ENCODE measurements around the gene ZBTB20.

Gene ZBTB20

DNA sequence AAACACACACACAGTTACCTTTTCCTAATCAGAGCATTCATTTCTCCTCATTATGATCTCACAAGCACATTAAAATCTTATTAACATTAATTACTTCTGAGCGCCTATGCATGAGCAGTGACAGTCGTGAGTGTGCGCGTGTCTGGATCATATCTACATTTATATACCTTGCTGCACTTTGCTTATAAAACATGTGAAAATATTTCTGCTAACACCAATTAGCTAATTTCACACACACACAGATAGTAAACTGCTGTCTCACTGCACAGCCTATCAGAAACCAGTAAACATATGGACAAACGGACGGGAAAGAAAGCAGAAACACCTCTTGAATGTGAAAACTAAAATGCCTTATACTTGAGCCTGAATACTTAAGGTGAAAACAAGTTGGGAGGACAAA lies 64.8 kb downstream of the ZBTB20 start:
- TF ChIP-seq, protein P1, sequence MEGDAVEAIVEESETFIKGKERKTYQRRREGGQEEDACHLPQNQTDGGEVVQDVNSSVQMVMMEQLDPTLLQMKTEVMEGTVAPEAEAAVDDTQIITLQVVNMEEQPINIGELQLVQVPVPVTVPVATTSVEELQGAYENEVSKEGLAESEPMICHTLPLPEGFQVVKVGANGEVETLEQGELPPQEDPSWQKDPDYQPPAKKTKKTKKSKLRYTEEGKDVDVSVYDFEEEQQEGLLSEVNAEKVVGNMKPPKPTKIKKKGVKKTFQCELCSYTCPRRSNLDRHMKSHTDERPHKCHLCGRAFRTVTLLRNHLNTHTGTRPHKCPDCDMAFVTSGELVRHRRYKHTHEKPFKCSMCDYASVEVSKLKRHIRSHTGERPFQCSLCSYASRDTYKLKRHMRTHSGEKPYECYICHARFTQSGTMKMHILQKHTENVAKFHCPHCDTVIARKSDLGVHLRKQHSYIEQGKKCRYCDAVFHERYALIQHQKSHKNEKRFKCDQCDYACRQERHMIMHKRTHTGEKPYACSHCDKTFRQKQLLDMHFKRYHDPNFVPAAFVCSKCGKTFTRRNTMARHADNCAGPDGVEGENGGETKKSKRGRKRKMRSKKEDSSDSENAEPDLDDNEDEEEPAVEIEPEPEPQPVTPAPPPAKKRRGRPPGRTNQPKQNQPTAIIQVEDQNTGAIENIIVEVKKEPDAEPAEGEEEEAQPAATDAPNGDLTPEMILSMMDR (IDR thresholded peaks at IDR 0.05; ENCODE audit: borderline replicate concordance, control extremely low read depth, extremely low read depth, insufficient read depth, missing control alignments), result no peak
- in situ Hi-C loops (cut with MboI; ENCODE audit: low sequenced_read_pairs, unreplicated experiment), result loop anchor here (25.0 kb wide), 1 partner anchor 245 kb away; no protein-coding TSS in a partner anchor
- DNase-seq (ENCODE audit: low spot score), result no peak

DNA sequence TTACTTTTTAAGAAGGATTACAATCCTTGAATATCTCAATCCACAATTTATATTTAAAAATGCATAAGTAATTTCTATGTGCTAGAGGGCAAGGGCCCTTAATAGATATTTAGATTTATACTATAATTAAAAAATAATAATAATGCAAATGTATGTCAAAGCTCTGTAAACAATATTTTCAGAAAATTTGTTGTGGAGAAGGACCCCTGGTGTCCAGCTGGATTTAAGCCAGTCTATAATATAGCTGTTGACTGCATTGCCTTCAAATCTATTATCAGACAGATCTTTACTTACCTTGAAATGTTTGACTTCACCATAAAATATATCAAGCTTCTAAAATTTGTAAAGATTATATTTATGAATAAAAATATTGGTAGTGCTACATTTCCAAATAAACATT lies 65.6 kb downstream of the ZBTB20 start:
- TF ChIP-seq, protein P1 (IDR thresholded peaks at IDR 0.05; ENCODE audit: borderline replicate concordance, control extremely low read depth, extremely low read depth, insufficient read depth, missing control alignments), result no peak
- DNase-seq (ENCODE audit: low spot score), result no peak
- in situ Hi-C loops (cut with MboI; ENCODE audit: low sequenced_read_pairs, unreplicated experiment), result loop anchor here (25.0 kb wide), 1 partner anchor 244 kb away; no protein-coding TSS in a partner anchor

DNA sequence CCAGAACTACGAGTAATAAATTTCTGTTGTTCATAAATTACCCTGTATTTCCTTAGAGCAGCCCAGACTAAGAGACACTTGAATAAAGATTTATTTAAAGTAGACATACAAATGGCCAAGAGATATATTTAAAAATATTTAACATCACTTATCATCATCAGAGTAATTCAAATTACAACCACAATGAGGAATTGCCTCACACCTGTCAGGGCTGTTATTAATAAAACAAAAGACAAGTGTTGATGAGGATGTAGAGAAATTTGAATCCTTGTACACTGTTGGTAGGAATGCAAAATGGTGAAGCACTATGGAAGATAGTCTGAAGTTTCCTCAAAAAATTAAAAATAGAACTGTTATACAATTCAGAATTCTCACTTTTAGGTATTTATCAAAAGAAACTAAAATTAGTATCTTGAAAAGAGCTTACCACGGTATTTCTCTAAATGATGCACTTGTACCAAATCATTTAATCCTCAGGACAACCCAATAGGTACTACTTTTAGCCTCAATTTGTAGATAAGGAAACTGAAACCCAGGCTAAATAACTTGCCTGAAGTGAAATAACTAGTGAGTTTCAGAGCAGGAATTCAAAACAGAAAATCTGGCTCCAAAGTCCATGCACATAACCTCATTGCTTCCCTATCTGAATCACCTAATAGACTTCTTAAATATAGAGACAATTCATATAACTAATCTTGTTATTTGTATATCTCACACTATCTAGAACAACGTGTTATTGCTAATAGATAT lies 69.4 kb downstream of the ZBTB20 start:
- TF ChIP-seq, protein P1 (IDR thresholded peaks at IDR 0.05; ENCODE audit: borderline replicate concordance, control extremely low read depth, extremely low read depth, insufficient read depth, missing control alignments), result no peak
- no peak for DNase-seq (ENCODE audit: low spot score)
- in situ Hi-C loops (cut with MboI; ENCODE audit: low sequenced_read_pairs, unreplicated experiment), result loop anchor here (25.0 kb wide), 1 partner anchor 240 kb away; no protein-coding TSS in a partner anchor

DNA sequence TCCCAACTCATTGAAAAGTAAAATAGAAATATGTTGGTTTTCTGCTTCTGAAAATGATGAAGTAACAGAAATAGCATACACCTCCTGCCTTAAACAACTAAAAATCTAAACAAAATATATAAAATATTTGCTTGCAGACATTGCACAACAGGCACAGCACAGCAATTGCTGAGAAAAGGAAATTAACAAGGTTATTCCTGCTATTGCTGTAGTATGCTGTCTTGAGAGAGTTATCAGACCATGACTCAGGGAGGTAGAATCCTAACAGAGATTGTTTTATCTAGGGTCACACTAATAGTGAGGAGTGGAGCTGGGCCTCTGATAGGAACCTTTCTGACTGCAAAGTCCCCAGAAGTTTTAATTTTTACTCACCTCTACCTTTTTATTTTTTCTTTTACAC lies 72.6 kb downstream of the ZBTB20 start:
- in situ Hi-C loops (cut with MboI; ENCODE audit: low sequenced_read_pairs, unreplicated experiment), result no loop called here
- DNase-seq (ENCODE audit: low spot score), result no peak
- TF ChIP-seq, protein P1 (IDR thresholded peaks at IDR 0.05; ENCODE audit: borderline replicate concordance, control extremely low read depth, extremely low read depth, insufficient read depth, missing control alignments), result no peak

DNA sequence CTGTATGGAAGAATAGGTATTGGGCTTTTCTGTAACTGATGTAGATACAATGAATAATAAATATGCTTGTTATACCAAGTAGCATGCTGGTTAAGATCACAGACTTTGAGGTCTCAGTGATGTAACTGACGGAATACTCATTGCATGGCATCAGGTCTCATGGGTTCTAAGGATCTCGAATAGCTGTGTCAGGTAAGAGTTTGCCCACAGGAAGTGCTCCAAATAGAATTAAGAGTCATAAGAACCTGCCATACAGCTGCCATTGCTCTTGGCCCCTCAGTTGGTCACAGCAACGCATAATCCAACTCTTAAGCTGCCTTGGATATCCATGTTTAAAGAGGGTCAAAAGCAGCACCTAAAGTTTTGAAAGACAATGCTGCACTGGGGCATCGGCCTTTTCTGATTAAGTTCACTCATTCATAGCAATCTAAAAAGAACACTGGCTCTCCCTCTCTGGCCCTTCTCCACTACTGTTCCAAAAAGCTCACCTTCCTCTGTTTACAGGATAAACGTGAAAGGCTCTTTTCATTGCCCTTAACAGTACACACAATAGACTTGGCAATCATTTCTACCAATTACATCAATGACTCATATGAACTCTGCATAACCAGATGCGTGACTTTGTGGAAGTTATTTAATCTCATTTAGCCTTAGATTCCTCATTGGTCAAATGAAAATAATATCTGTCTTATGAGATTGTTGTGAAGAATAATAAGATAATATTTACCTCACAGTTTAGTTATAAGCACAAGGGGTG lies 74.6 kb downstream of the ZBTB20 start:
- in situ Hi-C loops (cut with MboI; ENCODE audit: low sequenced_read_pairs, unreplicated experiment), result no loop called here
- TF ChIP-seq, protein P1 (IDR thresholded peaks at IDR 0.05; ENCODE audit: borderline replicate concordance, control extremely low read depth, extremely low read depth, insufficient read depth, missing control alignments), result no peak
- no peak for DNase-seq (ENCODE audit: low spot score)

DNA sequence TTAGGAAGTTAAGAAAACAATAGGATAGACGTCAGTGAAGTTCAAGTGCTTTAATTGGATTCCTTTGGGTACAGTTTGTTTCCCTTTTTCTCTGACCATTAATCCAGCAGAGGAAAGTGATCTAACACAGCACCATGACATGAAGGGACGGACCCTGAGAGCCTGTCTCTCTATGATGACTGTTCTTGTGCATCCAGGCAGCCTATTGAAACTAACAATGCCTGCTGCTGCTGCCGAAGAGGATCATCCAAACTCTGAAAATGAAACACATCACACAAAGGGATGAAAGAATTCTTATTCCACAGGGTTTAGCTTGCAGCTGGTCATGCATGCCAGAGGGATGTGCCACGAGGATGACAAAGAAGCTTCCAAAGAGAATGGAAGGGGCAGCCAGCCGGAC lies 75.5 kb downstream of the ZBTB20 start:
- no peak for DNase-seq (ENCODE audit: low spot score)
- in situ Hi-C loops (cut with MboI; ENCODE audit: low sequenced_read_pairs, unreplicated experiment), result no loop called here
- TF ChIP-seq, protein P1 (IDR thresholded peaks at IDR 0.05; ENCODE audit: borderline replicate concordance, control extremely low read depth, extremely low read depth, insufficient read depth, missing control alignments), result no peak

Data from GM13976 (cell line).